Keratinocyte (primary cell): Measurements from ENCODE around the gene MYOZ3. TPM values are rescaled to one million over a fixed set of nuclear protein-coding genes. Genes with fewer than 3 reads are reported as not detected.
A peak's percentile ranks its signal among the peaks of the same experiment; 100 is the strongest.

Experiments used
- DNase-seq: peaks from one replicate; pipeline ENCODE4 v3.0.0-alpha.2; 2011; ENCODE audit warnings: low read depth, missing footprints, low spot score
- FAIRE-seq: peaks from 2 replicates; lab custom pipeline; 2011; peaks lifted over from hg19 to GRCh38; lab: Jason Lieb, UNC
- H2AFZ ChIP-seq: 2 replicates; pipeline ENCODE4 v1.6.0; 2012; ENCODE audit warnings: low read length, control low read depth, inconsistent platforms; ENCODE audit not compliant: control insufficient read depth
- H3K27ac ChIP-seq: 2 replicates; pipeline ENCODE4 v1.5.1; 2011; ENCODE audit warnings: low read length; ENCODE audit not compliant: control insufficient read depth, insufficient read depth
- H3K27me3 ChIP-seq: 3 replicates; pipeline ENCODE4 v1.6.0; 2011; ENCODE audit warnings: low read length; ENCODE audit not compliant: control insufficient read depth, insufficient read depth; ENCODE audit errors: extremely low read depth
- H3K36me3 ChIP-seq, 2 experiments: 2 replicates in 1 of 2; 3 replicates in 1 of 2; pipeline ENCODE4 v1.5.1; 2011; ENCODE audit warnings: low read length in 2 of 2, mild to moderate bottlenecking in 1 of 2; ENCODE audit not compliant: control insufficient read depth in 2 of 2, insufficient read depth in 2 of 2; ENCODE audit errors: extremely low read depth in 1 of 2
- H3K4me1 ChIP-seq: 3 replicates; pipeline ENCODE4 v1.5.1; 2011; ENCODE audit warnings: low read length; ENCODE audit not compliant: control insufficient read depth, insufficient read depth; ENCODE audit errors: extremely low read depth
- H3K4me2 ChIP-seq: 3 replicates; pipeline ENCODE4 v1.6.0; 2011; ENCODE audit warnings: low read depth, low read length; ENCODE audit not compliant: control insufficient read depth, insufficient read depth; ENCODE audit errors: extremely low read depth
- H3K4me3 ChIP-seq, 3 experiments: fragments of 200-600 bp in 1 of 3; sonication (generic) in 1 of 3; 2 replicates in 2 of 3; 3 replicates in 1 of 3; pipeline ENCODE4 v1.5.1; 2011 to 2016; ENCODE audit warnings: low read length in 3 of 3, mild to moderate bottlenecking in 3 of 3, control low read depth in 2 of 3, inconsistent platforms in 1 of 3, low read depth in 1 of 3, mixed read lengths in 1 of 3, mixed run types in 1 of 3, moderate library complexity in 1 of 3; ENCODE audit not compliant: control insufficient read depth in 2 of 3, insufficient read depth in 2 of 3; ENCODE audit errors: extremely low read depth in 1 of 3
- H3K79me2 ChIP-seq: 2 replicates; pipeline ENCODE4 v1.6.0; 2012; ENCODE audit warnings: low read length; ENCODE audit not compliant: control insufficient read depth, insufficient read depth
- H3K9ac ChIP-seq: 3 replicates; pipeline ENCODE4 v1.6.0; 2011; ENCODE audit warnings: low read length; ENCODE audit not compliant: control insufficient read depth, insufficient read depth; ENCODE audit errors: extremely low read depth
- H3K9me1 ChIP-seq: 3 replicates; pipeline ENCODE4 v1.6.0; 2011; ENCODE audit warnings: low read length; ENCODE audit not compliant: control insufficient read depth, insufficient read depth; ENCODE audit errors: extremely low read depth
- H3K9me3 ChIP-seq: 2 replicates; pipeline ENCODE4 v1.5.1; 2012; ENCODE audit warnings: low read depth, low read length; ENCODE audit not compliant: control insufficient read depth
- H4K20me1 ChIP-seq: 3 replicates; pipeline ENCODE4 v1.6.0; 2011; ENCODE audit warnings: low read length; ENCODE audit not compliant: control insufficient read depth, insufficient read depth; ENCODE audit errors: extremely low read depth
- EZH2 ChIP-seq: IDR thresholded peaks from one replicate; pipeline ENCODE4 v1.6.1; 2012; ENCODE audit warnings: inconsistent platforms, mild to moderate bottlenecking, low read length, moderate library complexity
- dilution Hi-C: fragments of 300-500 bp; cut with MboI; formaldehyde crosslinking; loops from one replicate; pipeline ENCODE4 v1.7.0; 2020; ENCODE audit warnings: low sequenced_read_pairs; ENCODE audit not compliant: extremely low pct_ligation_motif_present
- polyA plus RNA-seq, 5 experiments: library from polyadenylated mRNA; depleted of rRNA in 3 of 5; stranded (reverse) in 3 of 5; stranded (forward) in 1 of 5; unstranded in 1 of 5; fragments of >200 nt; gene quantifications; 1 replicate in 1 of 5; 2 replicates in 3 of 5; 3 replicates in 1 of 5; pipeline versions ENCODE4 v1.2.1 to v1.2.3, GENCODE V29; 2011 to 2012; ENCODE audit warnings: missing spikeins in 2 of 5, low read depth in 1 of 5, low replicate concordance in 1 of 5
- TF ChIP-seq, protein P1 (sequence below), 3 experiments: IDR thresholded peaks in 1 of 3; conservative IDR thresholded peaks in 1 of 3; optimal IDR thresholded peaks in 1 of 3; 2 replicates in 2 of 3; 3 replicates in 1 of 3; pipeline versions ENCODE3 to v1.5.1; 2011; ENCODE audit warnings: low read length in 3 of 3, mild to moderate bottlenecking in 3 of 3, moderate library complexity in 2 of 3, control low read depth in 1 of 3, inconsistent platforms in 1 of 3; ENCODE audit not compliant: insufficient read depth in 2 of 3; ENCODE audit errors: extremely low read depth in 1 of 3

Gene MYOZ3
- polyA plus RNA-seq, 1 donor (not counting 4 experiments of a cell fraction or from before 2014, with no cell fraction given), result 0.03 TPM

- Histone ChIP-seq H3K4me2 (peak overlapping the region; percentile 53), H4K20me1 (no peaks in the 10 kb centered on the region), H3K36me3 (no peaks in the 10 kb centered on the region), H3K9ac (no peak overlapping the region), H3K9me3 (no peaks in the 10 kb centered on the region), H3K9me1 (no peaks in the 10 kb centered on the region), H2AFZ (no peak overlapping the region), H3K27me3 (no peaks in the 10 kb centered on the region), H3K79me2 (no peaks in the 10 kb centered on the region), H3K4me1 (peaks cover 83% of the 10 kb centered on the region), H3K27ac (no peak overlapping the region), H3K4me3 (no peak overlapping the region)
- TF ChIP-seq, protein P1, sequence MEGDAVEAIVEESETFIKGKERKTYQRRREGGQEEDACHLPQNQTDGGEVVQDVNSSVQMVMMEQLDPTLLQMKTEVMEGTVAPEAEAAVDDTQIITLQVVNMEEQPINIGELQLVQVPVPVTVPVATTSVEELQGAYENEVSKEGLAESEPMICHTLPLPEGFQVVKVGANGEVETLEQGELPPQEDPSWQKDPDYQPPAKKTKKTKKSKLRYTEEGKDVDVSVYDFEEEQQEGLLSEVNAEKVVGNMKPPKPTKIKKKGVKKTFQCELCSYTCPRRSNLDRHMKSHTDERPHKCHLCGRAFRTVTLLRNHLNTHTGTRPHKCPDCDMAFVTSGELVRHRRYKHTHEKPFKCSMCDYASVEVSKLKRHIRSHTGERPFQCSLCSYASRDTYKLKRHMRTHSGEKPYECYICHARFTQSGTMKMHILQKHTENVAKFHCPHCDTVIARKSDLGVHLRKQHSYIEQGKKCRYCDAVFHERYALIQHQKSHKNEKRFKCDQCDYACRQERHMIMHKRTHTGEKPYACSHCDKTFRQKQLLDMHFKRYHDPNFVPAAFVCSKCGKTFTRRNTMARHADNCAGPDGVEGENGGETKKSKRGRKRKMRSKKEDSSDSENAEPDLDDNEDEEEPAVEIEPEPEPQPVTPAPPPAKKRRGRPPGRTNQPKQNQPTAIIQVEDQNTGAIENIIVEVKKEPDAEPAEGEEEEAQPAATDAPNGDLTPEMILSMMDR (optimal IDR thresholded peaks at IDR 0.05 in 1 of 3, IDR thresholded peaks at IDR 0.05 in 1 of 3, conservative IDR thresholded peaks at IDR 0.05 in 1 of 3; ENCODE audit: extremely low read depth in 1 of 3, insufficient read depth in 2 of 3, low read length in 3 of 3), result no peak
- no peak for TF ChIP-seq EZH2
- no peak for FAIRE-seq
- dilution Hi-C loops, result no loop called here
- no peak for DNase-seq
Observed at GRCh38 chr5:150638053-150638444, 23.0 kb upstream of the MYOZ3 start.

- no peak overlapping the region for H3K4me3 ChIP-seq
- H3K36me3 ChIP-seq, result no peaks in the 10 kb centered on the region
- H2AFZ ChIP-seq, result no peak overlapping the region
- dilution Hi-C loops, result no loop called here
- H3K27ac ChIP-seq, result no peak overlapping the region
- H3K9ac ChIP-seq, result no peak overlapping the region
- DNase-seq (no peak), FAIRE-seq (no peak)
- TF ChIP-seq EZH2, result no peak
- TF ChIP-seq, protein P1 (optimal IDR thresholded peaks at IDR 0.05 in 1 of 3, IDR thresholded peaks at IDR 0.05 in 1 of 3, conservative IDR thresholded peaks at IDR 0.05 in 1 of 3; ENCODE audit: extremely low read depth in 1 of 3, insufficient read depth in 2 of 3, low read length in 3 of 3), result no peak
- no peaks in the 10 kb centered on the region for H3K27me3 ChIP-seq
- no peak overlapping the region for H3K4me2 ChIP-seq
- no peaks in the 10 kb centered on the region for H4K20me1 ChIP-seq
- H3K4me1 ChIP-seq, result peaks cover 86% of the 10 kb centered on the region
- H3K9me3 ChIP-seq, result no peaks in the 10 kb centered on the region
- H3K9me1 ChIP-seq, result no peaks in the 10 kb centered on the region
- H3K79me2 ChIP-seq, result no peaks in the 10 kb centered on the region
Observed at GRCh38 chr5:150638488-150639376, 22.3 kb upstream of the MYOZ3 start.
